K562 (cell line): Measurements from ENCODE around the gene DARS1. TPM values are rescaled to one million over a fixed set of nuclear protein-coding genes. Genes with fewer than 3 reads are reported as not detected.

ENCODE experiments used
- CTCF ChIP-seq, 3 experiments: IDR thresholded peaks in 2 of 3; conservative IDR thresholded peaks in 1 of 3; 2 replicates each; pipeline ENCODE4 v1.5.1; 2011 to 2012; ENCODE audit warnings: low read length in 3 of 3, mild to moderate bottlenecking in 3 of 3, control low read depth in 2 of 3, improper control_type of control experiment in 1 of 3, inconsistent platforms in 1 of 3, low read depth in 1 of 3, mixed read lengths in 1 of 3, moderate library complexity in 1 of 3; ENCODE audit not compliant: insufficient read depth in 2 of 3
- HBP1 ChIP-seq: fragments of 450-650 bp; formaldehyde crosslinking; IDR thresholded peaks from 2 replicates; pipeline ENCODE4 v1.4.0; 2022; ENCODE audit warnings: missing genetic modification characterization
- NFE2L1 ChIP-seq: fragments of 450-650 bp; IDR thresholded peaks from 2 replicates; pipeline ENCODE4 v1.6.1; 2016; ENCODE audit warnings: missing genetic modification characterization, low read depth, mild to moderate bottlenecking, missing compliant biosample characterization, moderate library complexity, borderline replicate concordance
- POLR2B ChIP-seq: fragments of 450-650 bp; IDR thresholded peaks from 2 replicates; pipeline ENCODE4 v1.6.1; 2018; ENCODE audit warnings: low read depth; ENCODE audit not compliant: partially characterized antibody
- PRPF4 ChIP-seq: fragments of 200-400 bp; formaldehyde crosslinking; IDR thresholded peaks from one replicate; pipeline ENCODE4 v1.6.1; 2017; ENCODE audit warnings: low read length, low read depth, mild to moderate bottlenecking; ENCODE audit not compliant: insufficient read depth, poor library complexity, severe bottlenecking
- SPI1 ChIP-seq: IDR thresholded peaks from 2 replicates; pipeline ENCODE4 v1.6.1; 2011; ENCODE audit warnings: low read depth, low read length, control low read depth, borderline replicate concordance
- ZBTB34 ChIP-seq: fragments of 250-450 bp; sonication (Bioruptor Pico); IDR thresholded peaks from 2 replicates; pipeline ENCODE4 v1.8.0; 2021; ENCODE audit warnings: mild to moderate bottlenecking, moderate library complexity
- ZFP91 ChIP-seq: sonication (generic); formaldehyde crosslinking; IDR thresholded peaks from 2 replicates; pipeline ENCODE4 v1.8.0; 2022; ENCODE audit warnings: mild to moderate bottlenecking, missing genetic modification reagents
- ZNF121 ChIP-seq: sonication (generic); formaldehyde crosslinking; conservative IDR thresholded peaks from 2 replicates; pipeline ENCODE4 v1.8.0; 2022; ENCODE audit warnings: missing genetic modification reagents
- ZNF280A ChIP-seq: fragments of 450-650 bp; IDR thresholded peaks from 2 replicates; pipeline ENCODE4 v1.6.1; 2018; ENCODE audit warnings: mild to moderate bottlenecking, low read depth; ENCODE audit not compliant: partially characterized antibody
- ZNF41 ChIP-seq: fragments of 250-450 bp; sonication (Bioruptor Pico); conservative IDR thresholded peaks from 2 replicates; pipeline ENCODE4 v1.4.0; 2020; ENCODE audit warnings: mild to moderate bottlenecking
- ZNF449 ChIP-seq: fragments of 250-450 bp; sonication (Bioruptor Pico); IDR thresholded peaks from 2 replicates; pipeline ENCODE4 v1.8.0; 2022; ENCODE audit warnings: moderate library complexity, mild to moderate bottlenecking, inconsistent platforms
- ZNF592 ChIP-seq: fragments of 450-650 bp; IDR thresholded peaks from 2 replicates; pipeline ENCODE4 v1.6.1; 2017; ENCODE audit warnings: antibody characterized with exemption, mild to moderate bottlenecking
- polyA plus RNA-seq, 8 experiments: library from polyadenylated mRNA; depleted of rRNA in 4 of 8; stranded (reverse) in 5 of 8; unstranded in 3 of 8; fragments of >200 nt; fragmentation: Nextera tagmentation in 2 of 8; fragmentation: Illumina TruSeq in 1 of 8; extraction: Ambion mirVana in 2 of 8; extraction: Trizol in 1 of 8; gene quantifications; 2 replicates each; pipeline versions ENCODE4 v1.2.1 to v1.2.3, GENCODE V29; 2011 to 2014; ENCODE audit warnings: inconsistent platforms in 1 of 8, missing spikeins in 1 of 8
- total RNA-seq, 7 experiments: library from RNA; depleted of rRNA in 6 of 7; stranded (reverse); fragments of >200 nt in 6 of 7; fragmentation: Illumina TruSeq in 2 of 7; extraction: Trizol in 2 of 7; gene quantifications; 2 replicates each; pipeline versions ENCODE4 v1.2.1 to v1.2.3, GENCODE V29; 2011 to 2021; ENCODE audit warnings: low replicate concordance in 1 of 7

The DARS1 gene
- total and polyA plus RNA-seq, 9 of the 15 experiments (the other 6 are each of a cell fraction or from before 2014, with no cell fraction given): 91.5 to 239 (median 98.0) TPM

- TF ChIP-seq ZNF449 (no peak), ZNF280A (no peak), ZNF121 (CRISPR knock-in tag) (no peak), PRPF4 (no peak), ZNF592 (no peak), ZBTB34 (CRISPR knock-in tag) (no peak), HBP1 (CRISPR knock-in tag) (no peak), NFE2L1 (tag) (no peak), CTCF (IDR thresholded peaks at IDR 0.05 in 2 of 3, conservative IDR thresholded peaks at IDR 0.05 in 1 of 3; ENCODE audit: insufficient read depth in 2 of 3, low read depth in 1 of 3, low read length in 3 of 3) (no peak), ZFP91 (CRISPR knock-in tag) (no peak), POLR2B (no peak), ZNF41 (CRISPR knock-in tag) (no peak), SPI1 (no peak)
Observed at GRCh38 chr2:136004965-136005364, 19.5 kb upstream of the DARS1 start (continued).
